ENCODE measurements around the gene NFIB. TPM values are rescaled to one million over a fixed set of nuclear protein-coding genes. Genes with fewer than 3 reads are reported as not detected.

NFIB gene
- total RNA-seq, 2 donors from 2014 or later: 47.0 to 65.9 TPM

DNA sequence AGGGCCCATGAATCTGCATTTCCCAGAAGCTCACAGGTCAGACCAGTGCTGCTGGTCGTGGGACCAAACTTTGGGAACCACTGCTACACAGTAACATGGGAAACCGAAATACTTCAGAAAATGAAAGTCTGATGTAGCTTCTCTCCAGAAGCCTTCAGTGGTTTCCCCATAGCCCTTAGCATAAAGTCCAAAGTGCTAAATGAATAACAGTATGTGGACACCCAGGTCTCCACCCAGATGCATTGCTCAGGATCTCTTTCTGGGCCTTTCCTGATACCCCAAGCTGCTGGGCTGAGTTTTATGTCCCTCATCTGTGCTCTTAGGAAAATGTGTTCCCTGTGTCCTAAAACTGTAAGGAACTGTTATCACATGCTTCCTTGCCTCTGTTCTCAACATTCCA is 100.4 kb downstream of the NFIB start:
- Histone ChIP-seq H3K4me1 (peaks cover 81% of the 10 kb centered on the region), H3K36me3 (replicated peaks in 1 of 2; ENCODE audit: insufficient read depth in 1 of 2, low read depth in 2 of 2) (no peaks in the 10 kb centered on the region), H3K27ac (peak overlapping the region; percentile 46 to 83 (median 74)), H3K27me3 (no peaks in the 10 kb centered on the region), H3K4me3 (no peak overlapping the region), H3K9me3 (no peaks in the 10 kb centered on the region)
- TF ChIP-seq POLR2A (IDR thresholded peaks at IDR 0.05): no peak
- TF ChIP-seq, protein P1, sequence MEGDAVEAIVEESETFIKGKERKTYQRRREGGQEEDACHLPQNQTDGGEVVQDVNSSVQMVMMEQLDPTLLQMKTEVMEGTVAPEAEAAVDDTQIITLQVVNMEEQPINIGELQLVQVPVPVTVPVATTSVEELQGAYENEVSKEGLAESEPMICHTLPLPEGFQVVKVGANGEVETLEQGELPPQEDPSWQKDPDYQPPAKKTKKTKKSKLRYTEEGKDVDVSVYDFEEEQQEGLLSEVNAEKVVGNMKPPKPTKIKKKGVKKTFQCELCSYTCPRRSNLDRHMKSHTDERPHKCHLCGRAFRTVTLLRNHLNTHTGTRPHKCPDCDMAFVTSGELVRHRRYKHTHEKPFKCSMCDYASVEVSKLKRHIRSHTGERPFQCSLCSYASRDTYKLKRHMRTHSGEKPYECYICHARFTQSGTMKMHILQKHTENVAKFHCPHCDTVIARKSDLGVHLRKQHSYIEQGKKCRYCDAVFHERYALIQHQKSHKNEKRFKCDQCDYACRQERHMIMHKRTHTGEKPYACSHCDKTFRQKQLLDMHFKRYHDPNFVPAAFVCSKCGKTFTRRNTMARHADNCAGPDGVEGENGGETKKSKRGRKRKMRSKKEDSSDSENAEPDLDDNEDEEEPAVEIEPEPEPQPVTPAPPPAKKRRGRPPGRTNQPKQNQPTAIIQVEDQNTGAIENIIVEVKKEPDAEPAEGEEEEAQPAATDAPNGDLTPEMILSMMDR (IDR thresholded peaks at IDR 0.05): no peak
- DNase-seq (no peak), ATAC-seq (peak; percentile 23)
- WGBS, 2 donors: 69 to 73% methylated on average over 2 of the region's 2 CpGs
- intact Hi-C loops (cut with DNase I): no loop called here

DNA sequence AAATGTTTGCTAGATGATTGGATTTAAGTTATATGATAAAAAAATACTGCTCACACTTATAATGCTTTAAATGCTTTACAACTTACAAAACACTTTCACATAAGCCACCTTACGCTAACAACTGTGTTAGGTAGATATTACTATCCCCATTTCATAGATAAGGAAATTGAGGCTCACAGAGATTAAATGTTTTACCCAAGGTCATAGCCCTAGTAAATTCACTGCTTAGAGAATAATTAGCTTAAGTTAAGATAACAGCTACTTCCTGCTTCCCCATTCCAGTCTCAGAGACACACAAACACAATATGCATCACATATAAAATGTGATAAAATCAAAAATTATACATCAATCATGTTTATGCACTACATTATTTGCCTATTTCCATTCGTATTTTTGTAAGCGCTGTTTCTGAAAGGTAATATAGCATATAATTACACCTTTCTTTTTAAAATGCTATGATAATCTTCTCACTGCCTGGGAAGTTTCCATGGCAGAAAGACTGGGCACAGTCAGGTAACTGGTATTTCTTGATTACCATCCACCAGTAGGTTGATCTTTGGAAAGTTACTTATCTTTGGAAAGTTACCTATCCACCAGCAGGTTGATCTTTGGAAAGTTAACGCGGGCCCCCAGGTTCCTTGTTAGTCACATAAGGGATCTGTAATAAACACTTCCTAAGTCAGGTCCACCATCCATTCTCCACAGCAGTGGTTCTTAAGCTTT is 101.1 kb downstream of the NFIB start:
- Histone ChIP-seq H3K27me3 (no peaks in the 10 kb centered on the region), H3K4me1 (peaks cover 81% of the 10 kb centered on the region), H3K9me3 (no peaks in the 10 kb centered on the region), H3K4me3 (no peak overlapping the region), H3K27ac (peak overlapping the region; percentile 46 to 83 (median 74)), H3K36me3 (replicated peaks in 1 of 2; ENCODE audit: insufficient read depth in 1 of 2, low read depth in 2 of 2) (no peaks in the 10 kb centered on the region)
- TF ChIP-seq, protein P1 (IDR thresholded peaks at IDR 0.05): no peak
- no peak for TF ChIP-seq POLR2A (IDR thresholded peaks at IDR 0.05)
- ATAC-seq (peak; percentile 78), DNase-seq (no peak)
- intact Hi-C loops (cut with DNase I): no loop called here
- WGBS, 2 donors: 13 to 17% methylated on average over 5 of the region's 5 CpGs

DNA sequence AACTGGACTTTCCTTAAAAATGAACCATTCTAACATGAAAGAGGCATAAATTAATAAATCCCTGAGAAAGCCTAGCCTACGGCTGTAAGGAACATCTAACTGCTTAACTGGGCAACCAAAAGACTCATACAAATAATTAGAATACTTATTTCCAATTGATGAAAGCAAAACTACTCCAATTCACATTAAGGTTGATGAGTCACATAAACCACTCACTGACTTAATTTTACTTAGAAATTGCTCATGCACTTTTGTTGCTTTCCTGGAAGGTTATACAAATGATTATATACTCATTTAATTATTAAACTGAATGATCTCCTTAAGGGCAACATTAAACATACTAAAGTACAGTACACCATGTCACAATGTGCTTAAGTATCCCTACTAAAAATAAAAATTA is 101.9 kb downstream of the NFIB start:
- DNase-seq: no peak
- no peak for ATAC-seq
- Histone ChIP-seq H3K4me1 (peaks cover 83% of the 10 kb centered on the region), H3K36me3 (replicated peaks in 1 of 2; ENCODE audit: insufficient read depth in 1 of 2, low read depth in 2 of 2) (no peaks in the 10 kb centered on the region), H3K9me3 (no peaks in the 10 kb centered on the region), H3K27me3 (no peaks in the 10 kb centered on the region), H3K27ac (peak overlapping the region; percentile 52 to 83 (median 74)), H3K4me3 (no peak overlapping the region)
- 61 to 72% methylated on average over 1 of the region's 1 CpG for WGBS, 2 donors
- no peak for TF ChIP-seq POLR2A (IDR thresholded peaks at IDR 0.05)
- TF ChIP-seq, protein P1 (IDR thresholded peaks at IDR 0.05): no peak
- intact Hi-C loops (cut with DNase I): no loop called here

DNA sequence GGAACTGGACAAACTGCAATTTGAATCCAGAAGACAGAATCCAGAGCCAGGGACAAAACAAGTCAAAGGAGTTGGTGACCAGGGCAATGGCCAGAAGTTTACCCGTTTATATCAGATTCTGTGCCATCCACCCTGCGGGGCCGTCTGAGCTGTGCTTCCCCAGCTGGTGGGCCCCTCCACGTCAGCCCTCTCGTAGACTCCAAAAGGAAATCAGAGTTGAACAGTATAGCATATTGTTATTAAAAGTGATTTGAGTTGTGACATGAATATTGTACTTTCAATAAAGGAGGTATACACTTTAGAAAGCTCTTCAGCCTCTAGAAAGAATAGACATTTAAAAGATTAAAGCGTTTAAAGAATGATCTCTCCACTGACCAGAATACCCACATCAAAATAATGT is 102.4 kb downstream of the NFIB start:
- Histone ChIP-seq H3K4me1 (peaks cover 88% of the 10 kb centered on the region), H3K4me3 (no peak overlapping the region), H3K36me3 (replicated peaks in 1 of 2; ENCODE audit: insufficient read depth in 1 of 2, low read depth in 2 of 2) (no peaks in the 10 kb centered on the region), H3K9me3 (no peaks in the 10 kb centered on the region), H3K27ac (peak overlapping the region; percentile 52 to 83 (median 74)), H3K27me3 (no peaks in the 10 kb centered on the region)
- ATAC-seq (no peak), DNase-seq (no peak)
- 44 to 52% methylated on average over 6 of the region's 6 CpGs for WGBS, 2 donors
- no peak for TF ChIP-seq POLR2A (IDR thresholded peaks at IDR 0.05)
- TF ChIP-seq, protein P1 (IDR thresholded peaks at IDR 0.05): no peak
- intact Hi-C loops (cut with DNase I): no loop called here

DNA sequence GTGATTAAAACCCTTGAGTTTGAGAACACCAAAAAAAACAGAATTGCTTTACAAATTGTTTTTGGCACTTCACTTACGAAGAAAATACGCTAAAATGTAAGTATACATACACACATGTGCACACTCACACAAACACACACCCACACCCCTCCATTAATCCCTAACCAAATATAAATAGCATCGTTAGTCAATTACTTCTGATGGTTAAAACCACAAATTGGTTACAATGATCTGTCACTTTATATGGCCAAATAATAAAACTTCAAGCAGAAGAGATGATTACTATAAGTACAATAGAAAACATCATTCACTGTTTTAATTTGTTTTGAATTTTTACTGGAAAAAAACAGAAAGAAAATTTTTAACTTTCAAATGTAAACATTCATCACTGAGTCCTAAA is 103.5 kb downstream of the NFIB start:
- Histone ChIP-seq H3K27me3 (no peaks in the 10 kb centered on the region), H3K4me3 (no peak overlapping the region), H3K27ac (peak overlapping the region in 2 of 4 donors; percentile 66 to 83), H3K9me3 (no peaks in the 10 kb centered on the region), H3K4me1 (peaks cover 94% of the 10 kb centered on the region), H3K36me3 (replicated peaks in 1 of 2; ENCODE audit: insufficient read depth in 1 of 2, low read depth in 2 of 2) (no peaks in the 10 kb centered on the region)
- ATAC-seq (no peak), DNase-seq (no peak)
- intact Hi-C loops (cut with DNase I): no loop called here
- TF ChIP-seq, protein P1 (IDR thresholded peaks at IDR 0.05): no peak
- TF ChIP-seq POLR2A (IDR thresholded peaks at IDR 0.05): no peak
- 41 to 45% methylated on average over 3 of the region's 3 CpGs for WGBS, 2 donors

Measured in body of pancreas (tissue), 4 donors.